Erythroblast (primary cell): ENCODE results near the gene NFIC.
"Not testable (repeated sequence)": the region's sequence is repeated elsewhere in the genome, so short reads cannot be mapped to it uniquely, and the experiment has no call there.

Experiments used
- DNase-seq, 2 experiments: peaks; one replicate each; lab custom pipeline; 2025; lab: John Stamatoyannopoulos, UW
- GATA1 ChIP-seq: IDR thresholded peaks from 2 replicates; pipeline ENCODE4 v1.6.1; 2011; ENCODE audit warnings: low read depth, mild to moderate bottlenecking, control low read depth, low read length, moderate library complexity
- POLR2A ChIP-seq: IDR thresholded peaks from 2 replicates; pipeline ENCODE4 v1.6.1; 2011; ENCODE audit warnings: mild to moderate bottlenecking, low read length

The NFIC gene

DNA sequence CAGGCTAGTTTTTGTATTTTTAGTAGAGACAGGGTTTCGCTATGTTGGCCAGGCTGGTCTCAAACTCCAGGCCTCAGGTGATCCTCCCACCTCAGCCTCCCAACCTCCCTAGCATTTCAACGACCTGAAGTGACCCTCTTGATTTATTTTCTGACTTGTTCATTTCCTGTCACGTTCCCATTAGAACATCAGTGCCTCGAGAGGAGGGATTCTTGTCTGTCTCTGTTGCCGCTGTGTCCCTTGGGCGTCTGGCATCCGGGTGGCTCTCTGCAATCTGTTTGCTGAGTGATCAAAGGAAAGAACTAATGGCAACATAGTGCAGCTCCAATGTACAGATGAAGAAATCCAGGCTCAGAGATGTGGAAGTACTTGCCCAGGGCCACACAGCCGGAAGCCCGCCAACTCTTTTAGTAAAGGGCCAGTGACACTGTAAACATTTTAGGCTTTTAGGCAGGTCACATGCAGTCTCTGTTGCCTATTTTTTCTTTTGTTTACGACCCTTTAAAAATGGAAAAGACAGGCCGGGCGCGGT lies 47.5 kb downstream of the NFIC start:
- TF ChIP-seq POLR2A, result no peak
- no peak for TF ChIP-seq GATA1
- no peak for DNase-seq

GRCh38 chr19:3415695-3416094 lies 49.3 kb downstream of the NFIC start:
- no peak for DNase-seq
- no peak for TF ChIP-seq POLR2A
- no peak for TF ChIP-seq GATA1

DNA sequence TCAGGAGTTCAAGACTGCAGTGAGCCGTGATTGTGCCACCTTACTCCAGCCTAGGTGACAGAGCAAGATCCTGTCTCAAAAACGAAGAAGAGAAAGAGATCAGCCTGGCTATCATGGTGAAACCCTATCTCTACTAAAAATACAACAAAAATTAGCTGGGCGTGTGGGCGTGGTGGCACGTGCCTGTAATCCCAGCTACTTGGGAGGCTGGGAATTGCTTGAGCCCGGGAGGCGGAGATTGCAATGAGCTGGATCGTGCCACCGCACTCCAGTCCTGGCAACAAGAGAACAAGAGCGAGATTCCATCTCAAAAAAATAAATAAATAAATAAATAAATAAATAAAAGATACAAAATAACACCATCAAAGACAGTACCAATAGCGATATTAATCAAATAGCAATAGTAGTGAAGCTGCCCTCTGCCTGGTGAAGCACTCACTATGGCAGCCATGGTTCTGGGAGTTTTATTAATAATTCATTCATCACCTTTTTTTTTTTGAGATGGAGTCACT lies 53.9 kb downstream of the NFIC start:
- no peak for DNase-seq
- no peak for TF ChIP-seq GATA1
- TF ChIP-seq POLR2A, result no peak

- no peak for DNase-seq
- TF ChIP-seq POLR2A (no peak), GATA1 (no peak)
Observed at GRCh38 chr19:3420909-3421619, 54.7 kb downstream of the NFIC start.

GRCh38 chr19:3421656-3422055 lies 55.3 kb downstream of the NFIC start:
- DNase-seq, result not testable (repeated sequence)

DNA sequence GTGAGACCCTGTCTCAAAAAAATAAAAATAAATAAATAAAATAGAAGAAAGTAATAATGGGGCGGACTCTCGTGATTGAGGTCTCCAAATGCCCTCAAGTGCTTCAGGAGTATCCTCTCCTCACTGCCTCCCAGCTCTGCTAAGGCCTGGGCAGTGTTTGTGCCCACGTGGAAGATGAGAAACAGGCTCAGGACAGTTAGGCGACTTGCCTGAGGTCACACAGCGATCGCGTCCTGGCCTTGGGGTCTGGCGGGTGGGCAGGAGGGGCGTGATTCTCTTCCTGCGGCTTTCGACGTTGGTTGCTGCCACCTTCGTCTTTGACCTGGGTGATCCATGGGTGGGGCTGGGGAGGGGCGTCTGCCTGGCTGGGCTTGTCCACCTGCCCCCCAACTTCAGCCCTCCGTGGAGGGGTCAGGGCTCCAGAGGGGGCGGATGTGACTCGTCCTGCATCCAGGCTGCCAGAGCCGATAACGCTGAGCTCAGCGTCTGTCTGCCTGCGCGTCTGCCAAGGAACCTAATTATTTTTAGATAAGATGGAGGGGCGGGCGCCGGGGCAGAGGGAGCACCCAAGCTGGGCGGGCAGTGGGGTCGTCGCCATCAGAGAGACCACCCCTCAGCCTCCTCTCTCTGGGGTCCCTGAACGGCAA lies 56.9 kb downstream of the NFIC start:
- DNase-seq, result no peak
- TF ChIP-seq POLR2A, result no peak
- no peak for TF ChIP-seq GATA1

DNA sequence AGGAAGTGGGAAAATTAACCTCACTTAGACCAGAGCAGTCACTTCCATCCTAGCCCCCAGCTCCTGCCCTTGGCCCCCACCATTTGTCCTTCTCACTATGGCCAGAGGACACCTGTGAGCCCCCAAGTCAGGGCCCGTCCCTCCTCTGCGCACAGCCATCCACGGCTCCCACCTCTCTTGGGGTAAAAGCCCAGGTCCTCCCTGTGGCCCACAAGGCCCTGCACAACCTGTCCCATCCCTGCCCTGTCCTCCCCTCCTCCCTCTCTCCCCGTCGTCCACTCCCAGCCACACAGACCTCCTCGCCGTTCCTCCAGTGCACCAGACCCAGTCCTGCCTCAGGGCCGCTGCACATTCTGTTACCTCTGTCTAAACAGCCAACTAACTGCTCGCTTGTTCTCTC lies 60.0 kb downstream of the NFIC start:
- no peak for TF ChIP-seq GATA1

GRCh38 chr19:3430366-3430680 lies 63.9 kb downstream of the NFIC start:
- DNase-seq, result not testable (repeated sequence)

More for the DNA sequence above, 60.0 kb downstream of the NFIC start:
- no peak for DNase-seq

GRCh38 chr19:3431760-3432397 lies 65.5 kb downstream of the NFIC start:
- no peak for DNase-seq
- no peak for TF ChIP-seq GATA1
- no peak for TF ChIP-seq POLR2A

DNA sequence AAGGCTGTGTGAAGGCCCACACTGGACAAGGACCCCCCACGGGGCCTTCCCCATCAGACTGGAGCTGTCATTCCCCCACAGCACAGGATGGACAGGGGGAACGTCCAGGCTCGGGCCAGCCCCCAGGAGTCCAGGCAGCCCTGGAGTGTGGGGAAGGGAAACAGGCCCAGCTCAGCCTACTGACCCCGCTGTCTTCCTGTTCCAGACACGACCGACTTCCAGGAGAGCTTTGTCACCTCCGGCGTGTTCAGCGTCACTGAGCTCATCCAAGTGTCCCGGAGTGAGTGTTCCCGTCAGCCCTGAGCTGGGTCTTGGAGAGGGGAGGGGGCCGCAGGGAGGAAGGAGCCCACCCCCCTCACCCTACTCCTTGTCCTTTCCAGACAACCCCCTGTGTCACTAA lies 66.9 kb downstream of the NFIC start:
- TF ChIP-seq POLR2A, result no peak
- TF ChIP-seq GATA1, result no peak
- no peak for DNase-seq

- TF ChIP-seq GATA1 (no peak), POLR2A (no peak)
- DNase-seq, result no peak
Observed at GRCh38 chr19:3433805-3434540, 67.6 kb downstream of the NFIC start.

GRCh38 chr19:3434630-3435553 lies 68.5 kb downstream of the NFIC start:
- peak; percentile 98 to 99 for DNase-seq
- TF ChIP-seq GATA1, result no peak
- TF ChIP-seq POLR2A, result peak; percentile 68

- DNase-seq, result peak; percentile 59 to 76
- no peak for TF ChIP-seq GATA1
Observed at GRCh38 chr19:3440082-3440481, 73.7 kb downstream of the NFIC start.
